GM12891 (cell line): ENCODE data around the gene FUCA1.
"Not testable (repeated sequence)": the region's sequence is repeated elsewhere in the genome, so short reads cannot be mapped to it uniquely, and the experiment has no call there.

Experiments used
- PAX5 ChIP-seq: IDR thresholded peaks from 2 replicates; pipeline ENCODE4 v1.6.1; 2011; ENCODE audit warnings: low read length, moderate library complexity, mild to moderate bottlenecking; ENCODE audit not compliant: insufficient read depth, severe bottlenecking
- POLR2A ChIP-seq: IDR thresholded peaks from 2 replicates; pipeline ENCODE4 v1.6.1; 2011; ENCODE audit warnings: low read depth, low read length, control low read depth
- POLR2AphosphoS5 ChIP-seq: IDR thresholded peaks from 2 replicates; pipeline ENCODE4 v1.6.1; 2011; ENCODE audit warnings: low read depth, low read length, control low read depth
- TAF1 ChIP-seq: IDR thresholded peaks from 2 replicates; pipeline ENCODE4 v1.6.1; 2011; ENCODE audit warnings: low read depth, low read length, control low read depth

DNA sequence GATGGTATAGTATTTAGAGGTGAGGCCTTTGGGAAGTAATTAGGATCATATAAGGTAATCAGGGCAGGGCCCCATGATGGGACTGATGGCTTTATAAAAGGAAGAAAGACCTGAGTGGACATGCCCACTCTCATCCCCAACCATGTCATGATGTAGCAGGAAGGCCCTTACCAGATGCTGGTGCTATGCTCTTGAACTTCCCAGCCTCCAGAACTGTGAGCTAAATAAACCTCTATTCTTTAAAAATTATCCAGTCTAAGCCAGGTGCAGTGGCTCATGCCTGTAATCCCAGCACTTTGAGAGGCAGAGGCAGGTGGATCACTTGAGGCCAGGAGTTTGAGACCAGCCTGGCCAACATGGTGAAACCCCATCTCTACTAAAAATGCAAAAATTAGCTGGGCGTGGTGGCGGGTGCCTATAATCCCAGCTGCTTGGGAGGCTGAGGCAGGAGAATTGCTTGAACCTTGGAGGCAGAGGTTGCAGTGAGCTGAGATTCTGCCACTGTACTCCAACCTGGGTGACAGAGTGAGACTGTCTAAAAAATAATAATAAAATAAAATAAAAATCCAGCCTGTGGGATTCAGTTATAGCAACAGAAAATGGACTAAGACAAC lies 20.5 kb downstream of the FUCA1 start:
- not testable (repeated sequence) for TF ChIP-seq POLR2A, POLR2AphosphoS5, TAF1, PAX5
